T-cell (primary cell): ENCODE measurements around the gene RXRB. TPM values are rescaled to one million over a fixed set of nuclear protein-coding genes. Genes with fewer than 3 reads are reported as not detected.

Experiments
- ATAC-seq, 4 experiments: fragments of 200-7000 bp in 3 of 4; fragments of 150-1000 bp in 1 of 4; cut with Tn5 transposase; replicated peaks in 1 of 4; 1 replicate in 3 of 4; 2 replicates in 1 of 4; pipeline ENCODE4 v1.10.0; 2021; ENCODE audit warnings: moderate library complexity in 3 of 4, mild to moderate bottlenecking in 2 of 4, moderate number of reproducible peaks in 1 of 4
- CTCF ChIA-PET, 2 donors: fragments of 300-600 bp; sonication (Branson Sonifier 250); formaldehyde crosslinking; loops; one replicate each; lab custom pipeline; 2022; ENCODE audit warnings: antibody characterized with exemption in 2 of 2; lab: Charles Lee
- POLR2A ChIA-PET, 2 donors: fragments of 300-600 bp; sonication (Branson Sonifier 250); formaldehyde crosslinking; loops; one replicate each; lab custom pipeline; 2022; ENCODE audit warnings: antibody characterized with exemption in 2 of 2; lab: Charles Lee
- DNase-seq, 35 experiments: peaks; one replicate each; pipeline versions ENCODE4 v3.0.0 to v3.0.0-alpha.2; 2013 to 2023
- H3K27ac ChIP-seq: one replicate; pipeline ENCODE4 v1.5.1; 2013; ENCODE audit warnings: low read length
- H3K27me3 ChIP-seq, 2 experiments: replicated peaks in 1 of 2; 1 replicate in 1 of 2; 2 replicates in 1 of 2; pipeline versions ENCODE4 v1.6.1 to v1.7.0; 2013; ENCODE audit warnings: low read length in 1 of 2, mixed read lengths in 1 of 2; ENCODE audit not compliant: control insufficient read depth in 2 of 2, insufficient read depth in 2 of 2; ENCODE audit errors: extremely low read depth in 1 of 2
- H3K36me3 ChIP-seq, 2 donors: 1 replicate in 1 of 2; 2 replicates in 1 of 2; pipeline versions ENCODE4 v1.6.1 to v1.7.0; 2013; ENCODE audit warnings: low read length in 1 of 2; ENCODE audit not compliant: control insufficient read depth in 2 of 2, insufficient read depth in 1 of 2; ENCODE audit errors: extremely low read depth in 1 of 2
- H3K4me1 ChIP-seq, 2 experiments: 1 replicate in 1 of 2; 2 replicates in 1 of 2; pipeline versions ENCODE4 v1.6.1 to v1.7.0; 2013; ENCODE audit warnings: low read length in 2 of 2, mixed read lengths in 1 of 2; ENCODE audit not compliant: insufficient read depth in 2 of 2, control insufficient read depth in 1 of 2; ENCODE audit errors: extremely low read depth in 1 of 2
- H3K4me3 ChIP-seq, 2 donors: 1 replicate in 1 of 2; 2 replicates in 1 of 2; pipeline versions ENCODE4 v1.5.1 to v1.7.0; 2013; ENCODE audit warnings: mild to moderate bottlenecking in 2 of 2, low read length in 1 of 2, moderate library complexity in 1 of 2; ENCODE audit not compliant: control insufficient read depth in 1 of 2; ENCODE audit errors: extremely low read depth in 1 of 2
- H3K9me3 ChIP-seq: 2 replicates; pipeline ENCODE4 v1.7.0; 2013
- H3K27ac Mint-ChIP-seq, 2 donors: one replicate each; pipeline ENCODE4 v1.8.0; 2020 to 2021; ENCODE audit warnings: mild to moderate bottlenecking in 2 of 2, mixed read lengths in 2 of 2
- H3K27me3 Mint-ChIP-seq, 2 donors: one replicate each; pipeline ENCODE4 v1.8.0; 2021 to 2022; ENCODE audit warnings: mixed read lengths in 2 of 2
- H3K36me3 Mint-ChIP-seq: one replicate; pipeline ENCODE4 v1.8.0; 2021; ENCODE audit warnings: mixed read lengths
- H3K4me1 Mint-ChIP-seq, 3 donors: one replicate each; pipeline ENCODE4 v1.8.0; 2020 to 2022; ENCODE audit warnings: mixed read lengths in 3 of 3, mild to moderate bottlenecking in 1 of 3
- H3K4me3 Mint-ChIP-seq, 3 donors: one replicate each; pipeline ENCODE4 v1.8.0; 2020 to 2022; ENCODE audit warnings: mild to moderate bottlenecking in 3 of 3, mixed read lengths in 3 of 3, moderate library complexity in 3 of 3
- H3K9me3 Mint-ChIP-seq, 3 donors: one replicate each; pipeline ENCODE4 v1.8.0; 2020 to 2022; ENCODE audit warnings: mixed read lengths in 3 of 3
- WGBS: methylation state at CpG from one replicate; pipeline ENCODE4 v1.1.5; 2013; ENCODE audit warnings: missing lambda C conversion rate; ENCODE audit not compliant: insufficient coverage; 5-methylcytosine and 5-hydroxymethylcytosine counted together
- total RNA-seq, 35 experiments: library from RNA in 6 of 35; stranded (reverse) in 6 of 35; fragments of 120-200 nt in 1 of 35; gene quantifications; one replicate each; pipeline versions ENCODE4 v1.2.1 to v1.2.4 and lab custom pipeline; 2013 to 2026

Gene RXRB
- total RNA-seq, 5 donors from 2014 or later (not counting 1 experiment from before 2014, with no cell fraction given): 65.5 to 104 (median 96.4) TPM

DNA sequence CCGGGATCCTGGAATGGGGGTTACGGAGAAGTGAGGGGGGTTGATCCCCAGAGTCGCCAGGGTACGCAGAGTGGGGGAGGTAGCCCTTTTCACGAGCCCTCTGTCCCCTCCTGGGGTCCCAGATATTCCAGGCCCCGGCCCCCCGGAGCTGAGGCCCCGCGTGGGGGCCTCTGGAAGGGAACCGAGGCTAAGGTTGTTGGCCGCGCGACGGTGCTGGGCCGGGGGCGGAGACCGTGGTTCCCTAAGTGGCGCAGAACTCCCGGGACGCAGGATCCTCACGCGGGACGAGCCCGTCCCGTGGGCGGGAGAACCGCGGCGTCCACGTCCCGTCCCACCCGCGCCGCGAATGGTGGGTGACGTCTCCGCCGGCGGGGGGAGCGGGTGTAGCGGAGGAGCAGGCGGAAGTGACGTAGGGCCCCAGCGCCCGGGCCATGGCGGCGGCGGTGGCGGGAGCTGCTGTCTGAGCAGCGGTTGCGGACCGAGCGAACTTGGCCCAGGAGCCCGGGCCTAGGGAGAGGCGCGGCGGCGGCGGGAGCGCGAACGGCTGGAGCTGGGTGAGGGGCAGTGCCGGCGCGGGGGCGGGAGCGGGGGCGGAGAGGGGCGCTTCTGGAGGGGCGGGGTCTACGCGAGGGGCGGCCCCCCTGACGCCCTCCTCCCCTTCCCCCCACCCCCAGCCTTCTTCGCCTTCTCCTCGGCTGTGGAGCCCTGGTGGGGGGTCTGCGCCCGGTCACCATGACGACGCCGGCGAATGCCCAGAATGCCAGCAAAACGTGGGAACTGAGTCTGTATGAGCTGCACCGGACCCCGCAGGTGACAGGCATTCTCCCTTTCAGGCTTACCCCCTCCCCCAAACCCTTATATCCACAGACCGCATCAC is 7.9 kb upstream of the RXRB start, which contains the start of gene RING1:
RING1 (plus strand) TSS at position 410 of the 877 bp plus-strand sequence; CDS start at position 733, 323 bp downstream.
- Histone ChIP-seq H3K27me3 (peaks cover 0 to 18% of the 10 kb centered on the region in 2 experiments), H3K4me1 (peaks cover 13 to 53% of the 10 kb centered on the region in 2 experiments), H3K27ac (peak within 1 kb of the TSS; percentile 93), H3K4me3 (peak within 1 kb of the TSS; percentile 84 to 98), H3K9me3 (no peaks in the 10 kb centered on the region), H3K36me3 (peaks cover 0 to 30% of the 10 kb centered on the region in 2 donors)
- under 1% methylated on average over 69 of the region's 86 CpGs for WGBS
- H3K4me1 Mint-ChIP-seq: peaks cover 51 to 57% (median 53%) of the 10 kb centered on the region in 3 donors
- peaks cover 0 to 18% of the 10 kb centered on the region in 2 donors for H3K27me3 Mint-ChIP-seq
- ATAC-seq (peak; percentile 64 to 75 (median 68)), DNase-seq (peak; percentile 74 to 94 (median 85))
- no peaks in the 10 kb centered on the region for H3K9me3 Mint-ChIP-seq
- ChIA-PET CTCF (interaction anchor here (0.5 to 1.3 kb wide), 8 partner anchors 10 to 267 kb away, joined by 3 to 15 read pairs (median 3); no protein-coding TSS in a partner anchor), POLR2A (interaction anchor here (0.6 to 1.1 kb wide), 6 partner anchors 26 to 355 kb away, joined by 3 to 4 read pairs (median 4); partner anchors contain the start of gene TAP1 (in 1 of the 2))
- peaks cover 22% of the 10 kb centered on the region for H3K36me3 Mint-ChIP-seq
- H3K27ac Mint-ChIP-seq: peak within 1 kb of the TSS; percentile 83 to 84
- H3K4me3 Mint-ChIP-seq: peak within 1 kb of the TSS; percentile 81 to 89 (median 87)

DNA sequence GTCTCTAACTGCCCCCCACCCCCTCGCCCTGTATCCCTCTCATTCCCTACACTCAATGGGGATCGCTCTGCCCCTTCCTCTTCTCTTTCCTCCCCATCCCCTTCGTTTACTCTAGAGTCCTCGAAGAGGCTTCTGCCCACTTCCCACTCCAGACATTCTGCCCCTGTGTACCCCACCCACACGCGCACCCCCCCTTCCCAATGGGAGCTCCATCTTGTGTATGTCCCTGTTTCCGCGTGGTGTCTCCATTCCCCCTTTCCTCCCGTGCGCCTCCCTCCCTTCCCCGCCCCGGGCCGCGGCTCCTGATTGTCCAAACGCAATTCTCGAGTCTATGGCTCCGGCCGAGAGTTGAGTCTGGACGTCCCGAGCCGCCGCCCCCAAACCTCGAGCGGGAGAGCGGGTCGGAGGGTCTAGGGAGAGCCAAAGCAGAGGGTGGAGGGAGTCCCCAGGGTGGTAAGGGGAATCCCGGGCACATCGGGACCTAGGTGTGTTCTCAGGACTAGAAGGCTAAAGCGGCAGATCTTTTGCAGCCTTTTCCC is 7.2 kb upstream of the RXRB start:
- peak in 1 of 35 experiments; percentile 56 for DNase-seq
- Mint-ChIP-seq H3K36me3 (peaks cover 29% of the 10 kb centered on the region), H3K9me3 (no peaks in the 10 kb centered on the region)

GRCh38 chr6:33206864-33207551 is 6.5 kb upstream of the RXRB start:
- Mint-ChIP-seq H3K9me3 (no peaks in the 10 kb centered on the region), H3K27ac (no peak overlapping the region), H3K4me3 (peak overlapping the region; percentile 81 to 97 (median 87)), H3K36me3 (peaks cover 31% of the 10 kb centered on the region), H3K27me3 (peaks cover 0 to 6% of the 10 kb centered on the region in 2 donors), H3K4me1 (peaks cover 54 to 57% (median 56%) of the 10 kb centered on the region in 3 donors)
- no peak for ATAC-seq
- no peaks in the 10 kb centered on the region for H3K9me3 ChIP-seq
- 56% methylated on average over 8 of the region's 20 CpGs for WGBS
- H3K36me3 ChIP-seq: peaks cover 0 to 40% of the 10 kb centered on the region in 2 donors
- H3K27me3 ChIP-seq: peaks cover 0 to 7% of the 10 kb centered on the region in 2 experiments
- CTCF ChIA-PET: no interaction called here
- H3K4me1 ChIP-seq: peaks cover 13 to 45% of the 10 kb centered on the region in 2 experiments
- POLR2A ChIA-PET: no interaction called here
- H3K4me3 ChIP-seq: peak overlapping the region; percentile 84 to 98
- DNase-seq: no peak
- H3K27ac ChIP-seq: no peak overlapping the region

More for the DNA sequence above, 7.2 kb upstream of the RXRB start:
- ATAC-seq: no peak
- Mint-ChIP-seq H3K4me3 (peak overlapping the region; percentile 81 to 89 (median 87)), H3K27me3 (peaks cover 0 to 11% of the 10 kb centered on the region in 2 donors), H3K27ac (peak overlapping the region; percentile 80 to 84), H3K4me1 (peaks cover 51 to 57% (median 53%) of the 10 kb centered on the region in 3 donors)
- POLR2A ChIA-PET: interaction anchor here (0.6 to 0.7 kb wide), 2 partner anchors 41 to 64 kb away, joined by 3 read pairs; no protein-coding TSS in a partner anchor
- CTCF ChIA-PET: interaction anchor here (0.5 to 1.3 kb wide), 4 partner anchors 11 to 43 kb away, joined by 3 to 15 read pairs (median 4); no protein-coding TSS in a partner anchor
- peaks cover 13 to 46% of the 10 kb centered on the region in 2 experiments for H3K4me1 ChIP-seq
- H3K36me3 ChIP-seq: peaks cover 0 to 37% of the 10 kb centered on the region in 2 donors
- peak overlapping the region; percentile 93 for H3K27ac ChIP-seq
- no peaks in the 10 kb centered on the region for H3K9me3 ChIP-seq
- peak overlapping the region; percentile 84 to 98 for H3K4me3 ChIP-seq
- H3K27me3 ChIP-seq: peaks cover 0 to 12% of the 10 kb centered on the region in 2 experiments
- WGBS: 5% methylated on average over 17 of the region's 29 CpGs

DNA sequence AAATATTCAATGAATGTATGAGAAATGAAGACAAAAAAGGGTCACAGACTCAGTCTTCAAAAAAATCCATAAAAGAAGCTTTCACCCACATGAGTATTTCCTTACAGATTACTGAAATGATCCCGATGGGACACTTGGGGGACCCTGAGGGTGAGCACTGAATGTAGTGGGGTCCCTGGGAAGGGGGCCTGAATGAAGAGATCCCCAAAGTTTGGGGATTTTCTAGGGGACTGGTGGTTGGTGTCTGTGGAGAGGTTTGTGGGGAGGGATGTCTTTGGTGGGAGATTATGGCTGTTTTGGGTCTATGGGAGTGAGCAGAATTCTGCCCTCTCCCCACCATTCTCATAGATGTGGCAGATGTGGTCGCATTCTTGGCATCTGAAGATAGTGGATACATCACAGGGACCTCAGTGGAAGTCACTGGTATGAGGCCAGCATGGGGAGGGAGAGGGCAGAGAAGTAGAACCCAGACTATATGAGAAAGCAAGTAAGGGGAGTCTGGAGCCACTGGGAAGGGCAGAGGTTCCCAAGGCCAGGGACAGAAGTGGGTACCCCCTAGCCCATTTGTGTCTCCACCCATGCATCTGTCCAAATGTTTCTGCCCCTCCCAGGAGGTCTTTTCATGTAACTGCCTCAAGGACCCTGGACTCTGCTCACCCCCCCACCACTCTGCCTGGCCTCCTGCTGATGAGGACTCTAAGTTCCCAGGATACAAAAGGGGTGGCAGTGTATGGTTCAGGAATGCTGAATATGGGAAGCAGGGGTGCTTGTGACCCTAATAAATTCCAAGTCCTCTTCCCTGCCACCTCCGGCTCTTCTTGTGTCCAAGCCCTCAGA is 5.8 kb upstream of the RXRB start:
- DNase-seq (no peak), ATAC-seq (no peak)
- peak overlapping the region; percentile 79 to 97 (median 92) for H3K4me3 Mint-ChIP-seq
- no peak overlapping the region for H3K4me3 ChIP-seq
- peaks cover 0 to 5% of the 10 kb centered on the region in 2 donors for H3K27me3 Mint-ChIP-seq
- peaks cover 18 to 53% of the 10 kb centered on the region in 2 experiments for H3K4me1 ChIP-seq
- H3K9me3 Mint-ChIP-seq: no peaks in the 10 kb centered on the region
- H3K4me1 Mint-ChIP-seq: peaks cover 62 to 64% (median 64%) of the 10 kb centered on the region in 3 donors
- no peaks in the 10 kb centered on the region for H3K27me3 ChIP-seq
- POLR2A ChIA-PET: no interaction called here
- peaks cover 0 to 36% of the 10 kb centered on the region in 2 donors for H3K36me3 ChIP-seq
- H3K27ac Mint-ChIP-seq: peak overlapping the region; percentile 44 to 83
- no peaks in the 10 kb centered on the region for H3K9me3 ChIP-seq
- H3K36me3 Mint-ChIP-seq: peaks cover 33% of the 10 kb centered on the region
- CTCF ChIA-PET: no interaction called here
- H3K27ac ChIP-seq: no peak overlapping the region
- no CpG with 5 or more reads among the region's 3 CpGs for WGBS

- 55% methylated on average over 2 of the region's 17 CpGs for WGBS
- DNase-seq (peak in 2 of 35 experiments; percentile 20 to 50), ATAC-seq (no peak)
- ChIA-PET CTCF (interaction anchor here in 1 of 2 donors (1.2 kb wide), 1 partner anchor 43 kb away, joined by 7 read pairs; no protein-coding TSS in a partner anchor), POLR2A (no interaction called here)
- Mint-ChIP-seq H3K36me3 (peaks cover 33% of the 10 kb centered on the region), H3K27ac (peak overlapping the region; percentile 83 to 88), H3K9me3 (no peaks in the 10 kb centered on the region), H3K4me1 (peaks cover 69 to 72% (median 69%) of the 10 kb centered on the region in 3 donors), H3K27me3 (peaks cover 0 to 5% of the 10 kb centered on the region in 2 donors), H3K4me3 (peak overlapping the region; percentile 79 to 97 (median 92))
- peaks cover 19 to 57% of the 10 kb centered on the region in 2 experiments for H3K4me1 ChIP-seq
- peak overlapping the region; percentile 61 for H3K27ac ChIP-seq
- H3K9me3 ChIP-seq: no peaks in the 10 kb centered on the region
- no peaks in the 10 kb centered on the region for H3K27me3 ChIP-seq
- H3K36me3 ChIP-seq: peaks cover 0 to 32% of the 10 kb centered on the region in 2 donors
- H3K4me3 ChIP-seq: peak overlapping the region; percentile 75 to 91
Measured at GRCh38 chr6:33205191-33206026, 4.9 kb upstream of the RXRB start.
